Measurements from ENCODE around the gene HYOU1.
A peak's percentile ranks its signal among the peaks of the same experiment; 100 is the strongest.
"Not testable (repeated sequence)": the region's sequence is repeated elsewhere in the genome, so short reads cannot be mapped to it uniquely, and the experiment has no call there.

The HYOU1 gene

GRCh38 chr11:119041821-119042514, 15.0 kb downstream of the HYOU1 start:
- DNase-seq = no peak

DNA sequence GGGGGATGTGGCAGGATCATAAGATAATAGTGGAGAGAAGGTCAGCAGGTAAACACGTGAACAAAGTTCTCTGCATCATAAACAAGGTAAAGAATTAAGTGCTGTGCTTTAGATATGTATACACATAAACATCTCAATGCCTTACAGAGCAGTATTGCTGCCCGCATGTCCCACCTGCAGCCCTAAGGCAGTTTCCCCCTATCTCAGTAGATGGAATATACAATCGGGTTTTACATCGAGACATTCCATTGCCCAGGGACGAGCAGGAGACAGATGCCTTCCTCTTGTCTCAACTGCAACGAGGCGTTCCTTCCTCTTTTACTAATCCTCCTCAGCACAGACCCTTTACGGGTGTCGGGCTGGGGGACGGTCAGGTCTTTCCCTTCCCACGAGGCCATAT, 17.5 kb downstream of the HYOU1 start:
- DNase-seq = peak; percentile 27

- no peak for DNase-seq
Measured at GRCh38 chr11:119038884-119039283, 18.1 kb downstream of the HYOU1 start.

DNA sequence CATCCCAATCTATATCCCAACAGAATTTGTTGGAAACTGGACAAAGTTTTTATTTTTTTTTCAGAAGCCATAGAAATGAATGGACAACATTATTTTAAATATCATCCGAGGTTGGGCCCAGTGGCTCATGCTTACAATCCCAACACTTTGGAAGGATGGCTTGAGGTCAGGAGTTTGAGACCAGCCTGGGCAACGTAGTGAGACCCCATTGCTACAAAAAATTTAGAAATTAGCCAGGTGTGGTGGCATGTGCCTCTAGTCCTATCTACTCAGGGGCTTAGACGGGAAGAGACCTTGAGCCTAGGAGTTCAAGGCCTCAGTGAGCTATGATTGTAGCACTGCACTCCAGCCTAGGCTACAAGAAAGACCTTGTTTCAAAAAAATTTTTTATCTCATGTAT, 22.2 kb downstream of the HYOU1 start:
- DNase-seq = no peak

DNA sequence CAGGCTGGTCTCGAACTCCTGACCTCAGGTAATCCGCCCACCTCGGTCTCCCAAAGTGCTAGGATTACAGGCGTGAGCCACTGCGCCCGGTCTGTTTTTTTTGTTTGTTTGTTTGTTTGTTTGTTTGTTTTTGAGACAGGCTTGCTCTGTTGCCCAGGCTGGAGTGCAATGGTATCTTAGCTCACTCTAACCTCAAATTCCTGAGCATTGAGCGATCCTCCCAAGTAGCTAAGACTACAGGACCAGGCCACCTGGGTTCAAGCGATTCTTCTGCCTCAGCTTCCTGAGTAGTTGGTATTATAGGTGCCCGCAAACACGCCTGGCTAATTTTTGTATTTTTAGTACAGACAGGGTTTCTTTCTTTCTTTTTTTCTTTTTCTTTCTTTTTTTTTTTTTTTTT, 23.6 kb downstream of the HYOU1 start:
- DNase-seq = not testable (repeated sequence)

DNA sequence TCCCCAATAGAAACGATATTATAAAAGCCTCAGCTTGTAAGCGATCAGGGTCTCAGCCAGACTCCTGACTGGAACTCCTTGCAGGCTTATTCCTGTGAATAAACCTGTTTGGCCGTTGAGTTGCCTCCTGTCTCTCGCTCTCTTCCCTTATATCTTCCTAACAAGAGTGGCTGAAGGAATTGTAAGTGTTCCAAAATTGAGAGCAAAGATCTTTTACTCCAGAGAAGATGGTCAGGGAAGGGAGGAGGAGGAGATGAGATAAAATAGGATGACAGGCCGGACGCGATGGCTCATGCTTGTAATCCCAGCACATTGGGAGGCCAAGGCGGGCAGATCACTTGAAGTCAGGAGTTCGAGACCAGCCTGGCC, 25.1 kb downstream of the HYOU1 start:
- no peak for DNase-seq

DNA sequence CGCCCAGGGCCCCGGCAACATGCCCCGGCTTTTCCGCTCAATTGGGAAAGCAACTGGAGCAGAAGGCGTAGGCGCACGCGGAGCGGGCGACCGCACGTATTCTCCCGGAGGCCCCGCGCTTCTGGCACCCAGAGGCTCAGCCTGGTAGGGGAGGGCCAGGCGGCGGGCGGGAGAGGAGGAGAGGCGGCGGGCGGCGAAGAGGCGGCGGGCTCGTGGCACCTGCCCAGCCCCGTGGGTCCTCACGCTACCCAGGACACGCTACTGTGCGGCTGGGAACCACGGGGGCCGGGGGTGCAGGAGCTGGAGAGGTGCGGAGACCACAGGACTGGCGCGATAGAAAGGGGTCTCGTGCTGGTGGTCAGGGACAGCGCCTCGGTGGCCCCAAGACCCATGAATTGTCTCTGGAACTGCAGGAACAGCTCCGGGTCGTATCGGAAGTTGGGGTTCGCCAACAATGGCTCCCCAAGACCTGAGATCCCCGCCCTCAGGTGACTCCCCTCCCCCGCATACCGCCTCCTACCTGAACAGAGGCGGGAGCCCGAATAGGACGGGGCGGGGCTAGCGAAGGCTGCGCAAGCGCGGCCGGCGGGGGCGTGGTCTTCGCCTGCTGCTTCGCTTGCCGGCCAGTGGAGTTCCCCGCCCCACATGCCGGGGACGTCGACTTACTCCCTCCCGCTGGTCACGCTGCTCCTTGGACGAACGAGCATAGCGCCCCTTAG, 26.5 kb downstream of the HYOU1 start, which contains the start of gene SLC37A4:
Gene SLC37A4 (minus strand): TSS at position 549 of the 719 bp plus-strand sequence.
- DNase-seq = peak; percentile 98

DNA sequence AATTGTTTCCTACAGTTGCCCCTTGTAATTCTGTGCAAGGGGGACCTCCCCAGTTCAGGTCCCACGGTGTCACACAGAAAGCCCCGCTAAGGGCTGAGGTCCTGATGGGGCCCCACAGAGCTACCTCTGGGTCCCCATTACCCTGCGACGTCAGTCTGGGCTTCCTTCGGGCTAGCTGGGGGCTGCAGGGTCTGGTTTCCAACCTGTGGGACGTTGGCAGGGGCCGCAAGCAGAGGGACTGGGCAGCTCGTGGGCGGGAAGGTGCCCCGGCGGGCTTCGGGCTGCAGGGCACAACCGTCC, 27.0 kb downstream of the HYOU1 start:
- DNase-seq = no peak

DNA sequence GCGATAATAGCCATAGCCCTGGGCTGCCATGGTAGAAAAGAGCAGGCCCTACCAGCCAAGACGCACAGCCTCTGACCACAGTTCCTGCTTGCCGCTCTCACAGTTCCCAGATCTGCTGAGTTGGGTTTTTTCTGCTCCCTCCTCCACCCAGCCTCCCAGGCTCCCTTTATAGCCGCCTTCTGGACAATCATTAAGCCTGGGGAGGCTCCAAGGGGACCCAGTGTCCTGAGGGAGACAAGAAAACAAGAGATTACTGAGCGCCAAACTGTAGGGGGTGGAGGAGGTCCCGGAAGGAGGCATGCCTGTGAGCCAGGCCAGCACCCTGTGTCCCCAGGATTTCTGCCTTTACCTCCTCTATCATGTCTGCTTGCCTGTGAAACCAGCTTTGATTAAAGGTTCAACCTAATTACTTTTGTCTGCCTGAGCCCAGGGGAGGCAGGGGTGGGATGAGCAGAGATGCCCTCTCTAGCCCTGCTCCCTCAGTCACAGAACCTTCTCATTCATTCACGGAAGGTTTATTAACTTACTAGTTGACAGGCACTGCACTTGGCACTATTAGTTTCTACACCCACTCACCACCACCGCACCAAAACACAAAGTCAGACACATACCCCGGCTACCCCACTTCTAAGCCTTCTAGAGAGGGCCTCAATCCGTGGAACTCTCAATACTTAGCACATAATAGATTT, 27.5 kb downstream of the HYOU1 start:
- DNase-seq = peak; percentile 60

GRCh38 chr11:119029069-119029339, 28.0 kb downstream of the HYOU1 start:
- DNase-seq = no peak

GRCh38 chr11:119028346-119029068, 28.5 kb downstream of the HYOU1 start:
- DNase-seq = no peak

DNA sequence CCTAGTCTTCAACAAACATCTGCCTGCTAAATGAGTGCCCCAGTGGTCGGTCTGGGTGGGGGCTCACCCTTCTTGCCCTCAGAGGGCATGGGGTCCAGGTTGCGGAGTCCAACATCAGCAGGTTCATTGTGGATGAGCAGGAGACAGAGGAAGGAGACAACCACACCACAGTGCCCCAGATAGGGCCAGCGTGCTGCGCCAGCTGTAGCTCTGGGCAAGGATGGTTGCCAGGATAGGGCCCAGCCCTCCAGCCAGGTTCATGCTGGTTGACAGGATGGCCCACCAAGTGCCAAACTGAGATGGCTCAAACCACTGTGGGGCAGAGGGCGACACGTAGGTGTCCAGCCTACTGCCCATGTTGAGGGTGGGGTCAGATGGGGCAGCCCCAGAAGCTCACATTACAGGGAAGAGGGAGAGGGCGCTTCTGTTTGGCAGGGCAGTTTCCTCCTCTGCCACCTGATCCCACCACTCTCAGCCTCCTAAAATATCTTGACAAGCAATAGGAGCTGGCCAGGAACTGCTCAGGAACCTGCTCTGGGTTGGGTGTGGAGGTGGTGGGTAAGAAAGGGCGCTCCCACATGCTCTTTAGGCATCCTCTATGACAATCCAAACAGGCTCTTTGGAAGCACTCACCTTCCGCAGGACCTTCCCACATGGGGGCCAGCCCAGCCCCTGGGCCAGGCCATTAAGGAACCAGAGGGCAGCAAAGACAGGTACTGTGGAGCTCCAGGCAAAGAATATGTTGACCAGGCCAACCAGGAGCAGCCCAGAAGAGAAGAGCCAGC, 29.3 kb downstream of the HYOU1 start:
- no peak for DNase-seq

- DNase-seq = no peak
Measured at GRCh38 chr11:119026970-119027369, 30.0 kb downstream of the HYOU1 start.

- no peak for DNase-seq
Measured at GRCh38 chr11:119025978-119026766, 30.8 kb downstream of the HYOU1 start.

GRCh38 chr11:119025541-119025940, 31.5 kb downstream of the HYOU1 start:
- no peak for DNase-seq

DNA sequence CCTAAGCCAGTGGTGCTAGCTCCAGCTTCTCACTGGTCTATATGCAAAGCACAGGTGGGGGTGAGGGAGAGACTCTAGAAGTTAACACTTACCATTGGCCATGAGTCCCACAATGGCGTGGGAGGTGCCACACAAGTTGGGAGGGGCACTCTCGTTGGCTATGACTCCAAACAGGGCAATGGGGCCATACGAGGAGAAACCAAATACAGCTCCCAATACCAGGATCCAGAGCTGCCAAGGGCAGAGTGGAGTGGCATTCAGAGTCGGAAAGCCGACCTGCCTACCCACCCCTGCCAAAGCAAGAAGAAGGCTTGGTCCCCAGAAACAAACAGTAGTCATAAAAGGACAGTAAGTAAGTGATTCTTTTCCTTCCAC, 31.9 kb downstream of the HYOU1 start:
- DNase-seq = no peak

- no peak for DNase-seq
Measured at GRCh38 chr11:119024430-119025098, 32.4 kb downstream of the HYOU1 start.

DNA sequence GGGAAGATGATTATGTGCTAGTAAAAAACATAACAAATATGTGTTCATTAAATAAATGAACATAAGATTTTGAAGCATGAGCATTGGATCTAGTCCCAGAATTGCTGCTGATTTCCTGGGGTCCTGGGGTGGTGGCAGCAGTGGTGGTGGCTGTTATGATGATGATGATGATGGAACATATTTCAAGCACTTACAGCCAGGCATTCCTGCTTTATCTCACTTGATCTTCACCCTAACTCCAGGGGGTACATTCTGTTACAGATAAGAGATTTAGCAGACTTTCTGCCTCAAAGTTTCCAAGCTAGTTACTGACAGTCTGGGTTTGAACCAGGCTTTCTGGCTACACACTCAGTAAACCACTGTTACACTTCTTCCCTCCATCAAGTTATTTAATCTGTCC, 33.3 kb downstream of the HYOU1 start:
- DNase-seq = no peak

- no peak for DNase-seq
Measured at GRCh38 chr11:119021631-119022030, 35.4 kb downstream of the HYOU1 start.

GRCh38 chr11:119019996-119020395, 37.0 kb downstream of the HYOU1 start:
- DNase-seq = no peak

- peak; percentile 96 for DNase-seq
Measured at GRCh38 chr11:119018074-119018938, 38.7 kb downstream of the HYOU1 start, which contains the start of the genes RPS25 and TRAPPC4. RPS25 (minus strand) TSS chr11:119018343; CDS start chr11:119018284, 59 bp downstream. TRAPPC4 (plus strand) TSS chr11:119018766; CDS start chr11:119018796, 30 bp downstream.

All from NCI-H82 (cell line).